HCT116 (cell line): Measurements from ENCODE around the gene DCAF15. TPM values are rescaled to one million over a fixed set of nuclear protein-coding genes. Genes with fewer than 3 reads are reported as not detected.
"Not testable (repeated sequence)": the region's sequence is repeated elsewhere in the genome, so short reads cannot be mapped to it uniquely, and the experiment has no call there.

Source experiments
- ATAC-seq: fragments of 200-7000 bp; cut with Tn5 transposase; 2 replicates; pipeline ENCODE4 v1.9.1; 2020; ENCODE audit warnings: mild to moderate bottlenecking, moderate library complexity
- BruUV-seq: library from RNA; stranded (reverse); fragments of 400-500 nt; replicated peaks from 2 replicates; lab custom pipeline; 2021; lab: Mats Ljungman, UMichigan
- CTCF ChIA-PET: fragments of 300-600 bp; sonication (Branson Sonifier 250); formaldehyde crosslinking; loops from one replicate; lab custom pipeline; 2021; ENCODE audit warnings: antibody characterized with exemption; lab: Charles Lee
- POLR2A ChIA-PET: fragments of 300-600, 350-600 bp; sonication (Branson Sonifier 250); formaldehyde crosslinking; loops from one replicate; lab custom pipeline; 2021; ENCODE audit warnings: antibody characterized with exemption; lab: Charles Lee
- RAD21 ChIA-PET, 2 experiments: fragments of 300-600 bp; sonication (Branson Sonifier 250); formaldehyde crosslinking; loops; one replicate each; lab custom pipeline; 2023; ENCODE audit warnings: low total read pairs in 2 of 2; ENCODE audit not compliant: uncharacterized antibody in 2 of 2, unreplicated experiment in 2 of 2, low non-redundant PET in 1 of 2; lab: Charles Lee
- DNase-seq: peaks from one replicate; pipeline ENCODE4 v3.0.0-alpha.2; 2010; ENCODE audit warnings: low read depth, low spot score
- H2AFZ ChIP-seq: fragments of 200-600 bp; shearing (Covaris generic), sonication (generic); 2 replicates; pipeline ENCODE4 v1.6.1; 2017; ENCODE audit warnings: low read depth, mixed run types, mixed read lengths, antibody characterized with exemption, low read length; ENCODE audit not compliant: poor library complexity, severe bottlenecking
- H3K27ac ChIP-seq: 2 replicates; pipeline ENCODE4 v1.5.1; 2012; ENCODE audit warnings: low read depth, low read length
- H3K27me3 ChIP-seq: fragments of 200-600 bp; sonication (generic); 2 replicates; pipeline ENCODE4 v1.6.1; 2016; ENCODE audit warnings: mixed run types, low read length, mixed read lengths; ENCODE audit not compliant: insufficient read depth
- H3K36me3 ChIP-seq, 2 experiments: fragments of 200-500 bp in 1 of 2; fragments of 200-600 bp in 1 of 2; sonication (Bioruptor generic) in 1 of 2; sonication (generic) in 1 of 2; 2 replicates each; pipeline versions ENCODE4 v1.5.1 to v1.6.1; 2014 to 2016; ENCODE audit warnings: low read length in 2 of 2, inconsistent platforms in 1 of 2, mixed read lengths in 1 of 2, mixed run types in 1 of 2; ENCODE audit not compliant: insufficient read depth in 2 of 2, control insufficient read depth in 1 of 2
- H3K4me1 ChIP-seq, 2 experiments: fragments of 200-600 bp in 1 of 2; sonication (generic) in 1 of 2; 2 replicates each; pipeline versions ENCODE4 v1.5.1 to v1.6.1; 2012 to 2017; ENCODE audit warnings: low read length in 2 of 2, inconsistent platforms in 1 of 2, mild to moderate bottlenecking in 1 of 2, mixed read lengths in 1 of 2, mixed run types in 1 of 2, moderate library complexity in 1 of 2; ENCODE audit not compliant: insufficient read depth in 2 of 2, control insufficient read depth in 1 of 2
- H3K4me2 ChIP-seq: fragments of 200-600 bp; sonication (generic); 2 replicates; pipeline ENCODE4 v1.6.1; 2017; ENCODE audit warnings: mixed run types, low read length, mixed read lengths
- H3K4me3 ChIP-seq, 2 experiments: fragments of 200-600 bp in 1 of 2; sonication (generic) in 1 of 2; replicated peaks in 1 of 2; 2 replicates each; pipeline ENCODE4 v1.5.1; 2011 to 2016; ENCODE audit warnings: low read length in 2 of 2, control low read depth in 1 of 2, low read depth in 1 of 2, mild to moderate bottlenecking in 1 of 2, mixed read lengths in 1 of 2, mixed run types in 1 of 2
- H3K79me2 ChIP-seq: fragments of 200-600 bp; sonication (generic); 2 replicates; pipeline ENCODE4 v1.6.1; 2017; ENCODE audit warnings: mild to moderate bottlenecking, mixed run types, low read length, moderate library complexity, mixed read lengths; ENCODE audit not compliant: insufficient read depth
- H3K9ac ChIP-seq: fragments of 200-600 bp; sonication (generic); 2 replicates; pipeline ENCODE4 v1.6.1; 2016; ENCODE audit warnings: low read length, mixed read lengths
- H3K9me2 ChIP-seq: fragments of 200-600 bp; sonication (generic), shearing (Covaris generic); 2 replicates; pipeline ENCODE4 v1.6.1; 2017; ENCODE audit warnings: mixed run types, mild to moderate bottlenecking, moderate library complexity; ENCODE audit not compliant: insufficient read depth
- H3K9me3 ChIP-seq, 2 experiments: fragments of 200-500 bp in 1 of 2; fragments of 200-600 bp in 1 of 2; sonication (Bioruptor generic) in 1 of 2; sonication (generic) in 1 of 2; 2 replicates each; pipeline ENCODE4 v1.6.1; 2014 to 2017; ENCODE audit warnings: low read length in 2 of 2, mixed read lengths in 2 of 2, inconsistent platforms in 1 of 2, low read depth in 1 of 2, mild to moderate bottlenecking in 1 of 2, mixed run types in 1 of 2, moderate library complexity in 1 of 2; ENCODE audit not compliant: control insufficient read depth in 1 of 2, insufficient read depth in 1 of 2
- H4K20me1 ChIP-seq: fragments of 200-600 bp; sonication (generic), shearing (Covaris generic); 2 replicates; pipeline ENCODE4 v1.6.1; 2017; ENCODE audit warnings: mixed run types, mild to moderate bottlenecking, moderate library complexity; ENCODE audit not compliant: insufficient read depth
- ATF3 ChIP-seq: IDR thresholded peaks from 2 replicates; pipeline ENCODE4 v1.6.1; 2012
- CBX3 ChIP-seq: IDR thresholded peaks from 2 replicates; pipeline ENCODE4 v1.6.1; 2012; ENCODE audit warnings: low read depth
- CEBPB ChIP-seq: IDR thresholded peaks from 2 replicates; pipeline ENCODE4 v1.6.1; 2012; ENCODE audit warnings: low read depth
- ELF1 ChIP-seq: IDR thresholded peaks from 2 replicates; pipeline ENCODE4 v1.6.1; 2012; ENCODE audit warnings: low read depth, borderline replicate concordance
- EZH2 ChIP-seq: fragments of 200-600 bp; sonication (generic); IDR thresholded peaks from 2 replicates; pipeline ENCODE4 v1.6.1; 2017; ENCODE audit warnings: antibody characterized with exemption, mixed run types
- EZH2phosphoT487 ChIP-seq: fragments of 200-600 bp; IDR thresholded peaks from 2 replicates; pipeline ENCODE4 v1.6.1; 2018; ENCODE audit warnings: antibody characterized with exemption, borderline replicate concordance
- FOSL1 ChIP-seq: IDR thresholded peaks from 2 replicates; pipeline ENCODE4 v1.6.1; 2012; ENCODE audit warnings: low read depth
- JUND ChIP-seq: IDR thresholded peaks from 2 replicates; pipeline ENCODE4 v1.6.1; 2012
- MAX ChIP-seq: IDR thresholded peaks from 2 replicates; pipeline ENCODE4 v1.6.1; 2012
- REST ChIP-seq: IDR thresholded peaks from 2 replicates; pipeline ENCODE4 v1.6.1; 2012; ENCODE audit warnings: low read depth
- SIN3A ChIP-seq: IDR thresholded peaks from 2 replicates; pipeline ENCODE4 v1.6.1; 2012; ENCODE audit warnings: low read depth
- SP1 ChIP-seq: IDR thresholded peaks from 2 replicates; pipeline ENCODE4 v1.6.1; 2012; ENCODE audit warnings: low read depth
- SRF ChIP-seq: IDR thresholded peaks from 2 replicates; pipeline ENCODE4 v1.6.1; 2012; ENCODE audit warnings: low read depth
- TCF7L2 ChIP-seq: IDR thresholded peaks from 2 replicates; pipeline ENCODE4 v1.7.0; 2011; ENCODE audit warnings: borderline replicate concordance, inconsistent platforms; ENCODE audit not compliant: insufficient read depth, insufficient read length; ENCODE audit errors: extremely low read depth
- YY1 ChIP-seq: IDR thresholded peaks from 2 replicates; pipeline ENCODE4 v1.6.1; 2011; ENCODE audit warnings: low read length, low read depth, moderate library complexity, mild to moderate bottlenecking; ENCODE audit not compliant: insufficient replicate concordance; ENCODE audit errors: extremely low read depth
- ZBTB33 ChIP-seq: IDR thresholded peaks from 2 replicates; pipeline ENCODE4 v1.6.1; 2011; ENCODE audit warnings: mild to moderate bottlenecking, low read length, moderate library complexity; ENCODE audit not compliant: insufficient replicate concordance; ENCODE audit errors: extremely low read depth
- ZFX ChIP-seq: fragments of 450-650 bp; IDR thresholded peaks from 2 replicates; pipeline ENCODE4 v1.6.1; 2017
- ZNF274 ChIP-seq: fragments of 200-500 bp; sonication (Bioruptor generic); IDR thresholded peaks from 2 replicates; pipeline ENCODE4 v1.6.1; 2014; ENCODE audit warnings: mild to moderate bottlenecking, low read depth, low read length, inconsistent platforms
- intact Hi-C: fragments of 100-400 bp; cut with micrococcal nuclease; formaldehyde crosslinking; loops from 2 replicates; pipeline ENCODE4 v1.10.0; 2022
- total RNA-seq: library from RNA; stranded (reverse); gene quantifications from one replicate; pipeline ENCODE4 v1.2.1, GENCODE V29; 2021; ENCODE audit not compliant: unreplicated experiment

The DCAF15 gene
- total RNA-seq, 1 experiment from 2014 or later, result 46.2 TPM

- ChIA-PET CTCF (no interaction called here), POLR2A (no interaction called here), RAD21 (no interaction called here)
- H3K9ac ChIP-seq, result no peak overlapping the region
- H2AFZ ChIP-seq, result no peak overlapping the region
- no TSS peak for BruUV-seq
- no peaks in the 10 kb centered on the region for H3K9me2 ChIP-seq
- peaks cover 0 to 4% of the 10 kb centered on the region in 2 experiments; a peak in 2 of 4 replicates for H3K36me3 ChIP-seq
- no peak overlapping the region for H3K4me2 ChIP-seq
- no peaks in the 10 kb centered on the region for H3K9me3 ChIP-seq
- no peaks in the 10 kb centered on the region for H3K79me2 ChIP-seq
- DNase-seq, result no peak
- ATAC-seq, result no peak
- H4K20me1 ChIP-seq, result no peaks in the 10 kb centered on the region
- no peak overlapping the region for H3K27ac ChIP-seq
- intact Hi-C loops, result no loop called here
- H3K27me3 ChIP-seq, result no peaks in the 10 kb centered on the region
- TF ChIP-seq EZH2phosphoT487, result no peak
- TF ChIP-seq MAX, result no peak
- TF ChIP-seq SP1, result no peak
- no peak for TF ChIP-seq ATF3
- no peak for TF ChIP-seq JUND
- no peak for TF ChIP-seq ZNF274
- no peak for TF ChIP-seq CEBPB
- no peak for TF ChIP-seq TCF7L2
- TF ChIP-seq EZH2, result no peak
- no peak for TF ChIP-seq SRF
- no peak for TF ChIP-seq SIN3A
- TF ChIP-seq YY1, result no peak
- no peak for TF ChIP-seq FOSL1
- TF ChIP-seq REST, result no peak
- TF ChIP-seq ELF1, result no peak
- TF ChIP-seq ZFX, result no peak
- no peak for TF ChIP-seq CBX3
- TF ChIP-seq ZBTB33, result no peak
- no peak overlapping the region for H3K4me3 ChIP-seq
- no peaks in the 10 kb centered on the region for H3K4me1 ChIP-seq
Observed at GRCh38 chr19:13966684-13967128, 14.4 kb downstream of the DCAF15 start.

- H3K4me2 ChIP-seq, H2AFZ ChIP-seq, H3K4me3 ChIP-seq, ATAC-seq, H4K20me1 ChIP-seq, H3K9me2 ChIP-seq, intact Hi-C loops, H3K36me3 ChIP-seq, H3K27me3 ChIP-seq, DNase-seq, CTCF ChIA-PET, H3K79me2 ChIP-seq, POLR2A ChIA-PET, H3K9ac ChIP-seq, H3K27ac ChIP-seq, BruUV-seq, H3K4me1 ChIP-seq, RAD21 ChIA-PET, H3K9me3 ChIP-seq: not testable (repeated sequence)
Observed at GRCh38 chr19:13967206-13967605, 14.9 kb downstream of the DCAF15 start.
